ENCODE results near the gene TP73. TPM values are rescaled to one million over a fixed set of nuclear protein-coding genes. Genes with fewer than 3 reads are reported as not detected.
A peak's percentile ranks its signal among the peaks of the same experiment; 100 is the strongest.

Gene TP73
- total and polyA plus RNA-seq, 9 donors = 0.52 to 2.5 (median 1.2) TPM

- DNase-seq = no peak
- Histone ChIP-seq H3K4me1 (ENCODE audit: control insufficient read depth, insufficient read depth, low read length) (peaks cover 54% of the 10 kb centered on the region), H3K27ac (ENCODE audit: low read length) (no peak overlapping the region), H3K27me3 (ENCODE audit: control insufficient read depth, insufficient read depth, low read length) (peaks cover 5% of the 10 kb centered on the region), H3K36me3 (ENCODE audit: control insufficient read depth, insufficient read depth, low read length) (peaks cover 19% of the 10 kb centered on the region), H3K9me3 (replicated peaks; ENCODE audit: control insufficient read depth, low read depth, low read length) (no peaks in the 10 kb centered on the region), H3K4me3 (ENCODE audit: low read length) (no peak overlapping the region)
- WGBS (ENCODE audit: insufficient coverage) = 17% methylated on average over 15 of the region's 17 CpGs
These were observed 122.7 kb downstream of the TP73 start for GRCh38 chr1:3774946-3775489.

GRCh38 chr1:3775490-3776230 lies 123.3 kb downstream of the TP73 start:
- WGBS (ENCODE audit: insufficient coverage) = 22% methylated on average over 25 of the region's 27 CpGs
- H3K27me3 ChIP-seq (ENCODE audit: control insufficient read depth, insufficient read depth, low read length) = peaks cover 2% of the 10 kb centered on the region
- H3K4me1 ChIP-seq (ENCODE audit: control insufficient read depth, insufficient read depth, low read length) = peaks cover 54% of the 10 kb centered on the region
- DNase-seq = peak; percentile 57
- no peaks in the 10 kb centered on the region for H3K9me3 ChIP-seq (replicated peaks; ENCODE audit: control insufficient read depth, low read depth, low read length)
- peaks cover 25% of the 10 kb centered on the region for H3K36me3 ChIP-seq (ENCODE audit: control insufficient read depth, insufficient read depth, low read length)
- no peak overlapping the region for H3K27ac ChIP-seq (ENCODE audit: low read length)
- no peak overlapping the region for H3K4me3 ChIP-seq (ENCODE audit: low read length)

GRCh38 chr1:3776231-3776961 lies 124.1 kb downstream of the TP73 start:
- Histone ChIP-seq H3K27me3 (ENCODE audit: control insufficient read depth, insufficient read depth, low read length) (no peaks in the 10 kb centered on the region), H3K9me3 (replicated peaks; ENCODE audit: control insufficient read depth, low read depth, low read length) (no peaks in the 10 kb centered on the region), H3K36me3 (ENCODE audit: control insufficient read depth, insufficient read depth, low read length) (peaks cover 32% of the 10 kb centered on the region), H3K4me3 (ENCODE audit: low read length) (no peak overlapping the region), H3K4me1 (ENCODE audit: control insufficient read depth, insufficient read depth, low read length) (peaks cover 47% of the 10 kb centered on the region), H3K27ac (ENCODE audit: low read length) (no peak overlapping the region)
- DNase-seq = no peak
- WGBS (ENCODE audit: insufficient coverage) = 66% methylated on average over 8 of the region's 21 CpGs

GRCh38 chr1:3777078-3777547 lies 124.8 kb downstream of the TP73 start:
- Histone ChIP-seq H3K36me3 (ENCODE audit: control insufficient read depth, insufficient read depth, low read length) (peaks cover 37% of the 10 kb centered on the region), H3K4me1 (ENCODE audit: control insufficient read depth, insufficient read depth, low read length) (peaks cover 40% of the 10 kb centered on the region), H3K4me3 (ENCODE audit: low read length) (no peak overlapping the region), H3K9me3 (replicated peaks; ENCODE audit: control insufficient read depth, low read depth, low read length) (no peaks in the 10 kb centered on the region), H3K27ac (ENCODE audit: low read length) (no peak overlapping the region), H3K27me3 (ENCODE audit: control insufficient read depth, insufficient read depth, low read length) (no peaks in the 10 kb centered on the region)
- no peak for DNase-seq
- 68% methylated on average over 7 of the region's 10 CpGs for WGBS (ENCODE audit: insufficient coverage)

- peaks cover 38% of the 10 kb centered on the region for H3K4me1 ChIP-seq (ENCODE audit: control insufficient read depth, insufficient read depth, low read length)
- H3K9me3 ChIP-seq (replicated peaks; ENCODE audit: control insufficient read depth, low read depth, low read length) = no peaks in the 10 kb centered on the region
- no peak overlapping the region for H3K4me3 ChIP-seq (ENCODE audit: low read length)
- DNase-seq = no peak
- 83% methylated on average over 13 of the region's 20 CpGs for WGBS (ENCODE audit: insufficient coverage)
- H3K27me3 ChIP-seq (ENCODE audit: control insufficient read depth, insufficient read depth, low read length) = no peaks in the 10 kb centered on the region
- H3K27ac ChIP-seq (ENCODE audit: low read length) = no peak overlapping the region
- peaks cover 40% of the 10 kb centered on the region for H3K36me3 ChIP-seq (ENCODE audit: control insufficient read depth, insufficient read depth, low read length)
These were observed 125.6 kb downstream of the TP73 start for GRCh38 chr1:3777647-3778589.

- H3K27ac ChIP-seq (ENCODE audit: low read length) = no peak overlapping the region
- H3K27me3 ChIP-seq (ENCODE audit: control insufficient read depth, insufficient read depth, low read length) = no peaks in the 10 kb centered on the region
- peaks cover 44% of the 10 kb centered on the region for H3K36me3 ChIP-seq (ENCODE audit: control insufficient read depth, insufficient read depth, low read length)
- 63% methylated on average over 12 of the region's 14 CpGs for WGBS (ENCODE audit: insufficient coverage)
- no peak for DNase-seq
- no peaks in the 10 kb centered on the region for H3K9me3 ChIP-seq (replicated peaks; ENCODE audit: control insufficient read depth, low read depth, low read length)
- no peak overlapping the region for H3K4me3 ChIP-seq (ENCODE audit: low read length)
- H3K4me1 ChIP-seq (ENCODE audit: control insufficient read depth, insufficient read depth, low read length) = peaks cover 34% of the 10 kb centered on the region
These were observed 126.4 kb downstream of the TP73 start for GRCh38 chr1:3778590-3779264.

- WGBS (ENCODE audit: insufficient coverage) = 81% methylated on average over 16 of the region's 23 CpGs
- Histone ChIP-seq H3K36me3 (ENCODE audit: control insufficient read depth, insufficient read depth, low read length) (peaks cover 50% of the 10 kb centered on the region), H3K9me3 (replicated peaks; ENCODE audit: control insufficient read depth, low read depth, low read length) (no peaks in the 10 kb centered on the region), H3K4me1 (ENCODE audit: control insufficient read depth, insufficient read depth, low read length) (peaks cover 34% of the 10 kb centered on the region), H3K27me3 (ENCODE audit: control insufficient read depth, insufficient read depth, low read length) (no peaks in the 10 kb centered on the region), H3K4me3 (ENCODE audit: low read length) (no peak overlapping the region), H3K27ac (ENCODE audit: low read length) (no peak overlapping the region)
- DNase-seq = no peak
These were observed 127.1 kb downstream of the TP73 start for GRCh38 chr1:3779265-3779911.

GRCh38 chr1:3779912-3780416 lies 127.6 kb downstream of the TP73 start:
- no peaks in the 10 kb centered on the region for H3K27me3 ChIP-seq (ENCODE audit: control insufficient read depth, insufficient read depth, low read length)
- DNase-seq = no peak
- H3K4me1 ChIP-seq (ENCODE audit: control insufficient read depth, insufficient read depth, low read length) = peaks cover 31% of the 10 kb centered on the region
- H3K4me3 ChIP-seq (ENCODE audit: low read length) = no peak overlapping the region
- no peak overlapping the region for H3K27ac ChIP-seq (ENCODE audit: low read length)
- no peaks in the 10 kb centered on the region for H3K9me3 ChIP-seq (replicated peaks; ENCODE audit: control insufficient read depth, low read depth, low read length)
- 92% methylated on average over 16 of the region's 20 CpGs for WGBS (ENCODE audit: insufficient coverage)
- H3K36me3 ChIP-seq (ENCODE audit: control insufficient read depth, insufficient read depth, low read length) = peaks cover 55% of the 10 kb centered on the region

GRCh38 chr1:3780901-3781300 lies 128.6 kb downstream of the TP73 start:
- Histone ChIP-seq H3K4me3 (ENCODE audit: low read length) (no peak overlapping the region), H3K9me3 (replicated peaks; ENCODE audit: control insufficient read depth, low read depth, low read length) (no peaks in the 10 kb centered on the region), H3K27me3 (ENCODE audit: control insufficient read depth, insufficient read depth, low read length) (no peaks in the 10 kb centered on the region), H3K27ac (ENCODE audit: low read length) (no peak overlapping the region), H3K36me3 (ENCODE audit: control insufficient read depth, insufficient read depth, low read length) (peaks cover 63% of the 10 kb centered on the region), H3K4me1 (ENCODE audit: control insufficient read depth, insufficient read depth, low read length) (peaks cover 22% of the 10 kb centered on the region)
- 86% methylated on average over 17 of the region's 21 CpGs for WGBS (ENCODE audit: insufficient coverage)
- DNase-seq = no peak

Data from muscle of leg (tissue), 11 donors.